Caco-2 (cell line): ENCODE results near the gene CYP2W1. TPM values are rescaled to one million over a fixed set of nuclear protein-coding genes. Genes with fewer than 3 reads are reported as not detected.
A peak's percentile ranks its signal among the peaks of the same experiment; 100 is the strongest.

Experiments
- BruUV-seq: library from RNA; stranded (reverse); fragments of 400-500 nt; replicated peaks from 2 replicates; lab custom pipeline; 2021; lab: Mats Ljungman, UMichigan
- CTCF ChIA-PET: fragments of 300-600 bp; sonication (Branson Sonifier 250); formaldehyde crosslinking; loops from one replicate; lab custom pipeline; 2022; ENCODE audit warnings: antibody characterized with exemption; lab: Charles Lee
- POLR2A ChIA-PET: fragments of 300-600 bp; sonication (Branson Sonifier 250); formaldehyde crosslinking; loops from one replicate; lab custom pipeline; 2022; ENCODE audit warnings: antibody characterized with exemption; lab: Charles Lee
- DNase-seq, 2 experiments: peaks; one replicate each; pipeline versions ENCODE4 v3.0.0 to v3.0.0-alpha.2; 2020 to 2022
- H3K27me3 ChIP-seq: replicated peaks from 2 replicates; pipeline ENCODE4 v1.6.0; 2011; ENCODE audit warnings: low read length; ENCODE audit not compliant: control insufficient read depth, insufficient read depth
- H3K36me3 ChIP-seq: 2 replicates; pipeline ENCODE4 v1.5.1; 2011; ENCODE audit warnings: low read length; ENCODE audit not compliant: control insufficient read depth, insufficient read depth
- H3K4me1 ChIP-seq: fragments of 250-450 bp; sonication (Bioruptor Pico); 2 replicates; pipeline ENCODE4 v1.5.1; 2020; ENCODE audit warnings: mild to moderate bottlenecking
- H3K4me3 ChIP-seq: 2 replicates; pipeline ENCODE4 v1.5.1; 2011; ENCODE audit warnings: low read depth, mild to moderate bottlenecking, control low read depth, low read length
- H3K9me3 ChIP-seq: fragments of 250-450 bp; sonication (Bioruptor Pico); 2 replicates; pipeline ENCODE4 v1.5.1; 2020; ENCODE audit warnings: mild to moderate bottlenecking, moderate library complexity
- H3K27ac Mint-ChIP-seq: one replicate; pipeline ENCODE4 v1.8.0; 2022; ENCODE audit warnings: mixed read lengths; ENCODE audit not compliant: unreplicated experiment
- H3K27me3 Mint-ChIP-seq: one replicate; pipeline ENCODE4 v1.8.0; 2022; ENCODE audit warnings: mixed read lengths; ENCODE audit not compliant: insufficient read depth, unreplicated experiment
- H3K36me3 Mint-ChIP-seq: one replicate; pipeline ENCODE4 v1.8.0; 2022; ENCODE audit warnings: mild to moderate bottlenecking, mixed read lengths; ENCODE audit not compliant: insufficient read depth, unreplicated experiment
- H3K4me1 Mint-ChIP-seq: one replicate; pipeline ENCODE4 v1.8.0; 2022; ENCODE audit warnings: low read depth, mixed read lengths; ENCODE audit not compliant: unreplicated experiment
- H3K4me3 Mint-ChIP-seq: one replicate; pipeline ENCODE4 v1.8.0; 2022; ENCODE audit warnings: mild to moderate bottlenecking, moderate library complexity, mixed read lengths; ENCODE audit not compliant: unreplicated experiment
- H3K9me3 Mint-ChIP-seq: one replicate; pipeline ENCODE4 v1.8.0; 2022; ENCODE audit warnings: mixed read lengths; ENCODE audit not compliant: unreplicated experiment
- intact Hi-C: fragments of 100-400 bp; cut with micrococcal nuclease; formaldehyde crosslinking; loops from one replicate; pipeline ENCODE4 v1.10.0; 2022; ENCODE audit not compliant: unreplicated experiment
- total RNA-seq: library from RNA; stranded (reverse); gene quantifications from 2 replicates; pipeline ENCODE4 v1.2.3, GENCODE V29; 2022
- TF ChIP-seq, protein P1 (sequence below), 2 experiments: fragments of 200-600 bp in 1 of 2; IDR thresholded peaks; 1 replicate in 1 of 2; 2 replicates in 1 of 2; pipeline versions ENCODE4 v1.5.1 to v1.8.0; 2011 to 2022; ENCODE audit warnings: antibody characterized with exemption in 1 of 2, control low read depth in 1 of 2, inconsistent platforms in 1 of 2, low read depth in 1 of 2, low read length in 1 of 2, mild to moderate bottlenecking in 1 of 2, moderate library complexity in 1 of 2; ENCODE audit not compliant: insufficient read depth in 1 of 2, severe bottlenecking in 1 of 2, unreplicated experiment in 1 of 2

CYP2W1 gene
- total RNA-seq, 1 experiment from 2014 or later = 24.0 TPM

GRCh38 chr7:954330-955238 lies 28.4 kb upstream of the CYP2W1 start, which contains the start of gene ADAP1:
TSS of gene ADAP1 (minus strand) at chr7:954680. CDS start at chr7:954477, 203 bp downstream.
- peak within 1 kb of the TSS; percentile 70 for H3K27ac Mint-ChIP-seq
- Histone ChIP-seq H3K36me3 (no peaks in the 10 kb centered on the region), H3K4me1 (peaks cover 18% of the 10 kb centered on the region), H3K4me3 (peak within 1 kb of the TSS; percentile 92), H3K9me3 (no peaks in the 10 kb centered on the region), H3K27me3 (no peaks in the 10 kb centered on the region)
- peaks cover 13% of the 10 kb centered on the region for H3K36me3 Mint-ChIP-seq
- ChIA-PET CTCF (no interaction called here), POLR2A (no interaction called here)
- TF ChIP-seq, protein P1, sequence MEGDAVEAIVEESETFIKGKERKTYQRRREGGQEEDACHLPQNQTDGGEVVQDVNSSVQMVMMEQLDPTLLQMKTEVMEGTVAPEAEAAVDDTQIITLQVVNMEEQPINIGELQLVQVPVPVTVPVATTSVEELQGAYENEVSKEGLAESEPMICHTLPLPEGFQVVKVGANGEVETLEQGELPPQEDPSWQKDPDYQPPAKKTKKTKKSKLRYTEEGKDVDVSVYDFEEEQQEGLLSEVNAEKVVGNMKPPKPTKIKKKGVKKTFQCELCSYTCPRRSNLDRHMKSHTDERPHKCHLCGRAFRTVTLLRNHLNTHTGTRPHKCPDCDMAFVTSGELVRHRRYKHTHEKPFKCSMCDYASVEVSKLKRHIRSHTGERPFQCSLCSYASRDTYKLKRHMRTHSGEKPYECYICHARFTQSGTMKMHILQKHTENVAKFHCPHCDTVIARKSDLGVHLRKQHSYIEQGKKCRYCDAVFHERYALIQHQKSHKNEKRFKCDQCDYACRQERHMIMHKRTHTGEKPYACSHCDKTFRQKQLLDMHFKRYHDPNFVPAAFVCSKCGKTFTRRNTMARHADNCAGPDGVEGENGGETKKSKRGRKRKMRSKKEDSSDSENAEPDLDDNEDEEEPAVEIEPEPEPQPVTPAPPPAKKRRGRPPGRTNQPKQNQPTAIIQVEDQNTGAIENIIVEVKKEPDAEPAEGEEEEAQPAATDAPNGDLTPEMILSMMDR (IDR thresholded peaks at IDR 0.05; ENCODE audit: insufficient read depth in 1 of 2, low read depth in 1 of 2, low read length in 1 of 2, severe bottlenecking in 1 of 2, unreplicated experiment in 1 of 2) = peak in 1 of 2 experiments; percentile 32
- no peaks in the 10 kb centered on the region for H3K27me3 Mint-ChIP-seq
- H3K4me3 Mint-ChIP-seq = peak within 1 kb of the TSS; percentile 74
- H3K9me3 Mint-ChIP-seq = no peaks in the 10 kb centered on the region
- intact Hi-C loops = no loop called here
- no peaks in the 10 kb centered on the region for H3K4me1 Mint-ChIP-seq
- BruUV-seq = no TSS peak
- DNase-seq = peak; percentile 52 to 87

DNA sequence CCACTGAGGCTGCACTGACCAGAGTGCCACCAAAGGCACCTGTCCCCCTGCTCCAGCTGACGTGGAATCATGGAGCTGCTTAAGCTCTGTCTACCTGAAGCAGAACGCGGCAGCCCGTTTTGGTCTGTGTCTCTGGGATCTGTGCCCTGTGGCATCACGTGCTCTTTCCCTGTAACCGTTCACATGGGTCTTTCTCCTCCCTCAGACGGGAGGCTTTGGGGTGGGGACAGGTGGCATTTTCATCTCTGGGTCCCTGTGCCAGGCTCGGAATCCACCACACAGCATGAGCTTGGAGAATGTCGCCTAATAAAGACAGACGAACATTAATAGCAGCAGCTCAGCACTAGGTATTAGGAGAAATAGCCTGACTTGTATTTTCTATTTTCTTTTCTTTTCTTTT lies 26.9 kb upstream of the CYP2W1 start:
- peak overlapping the region; percentile 55 for H3K4me3 Mint-ChIP-seq
- ChIA-PET POLR2A (no interaction called here), CTCF (no interaction called here)
- no peak for DNase-seq
- H3K4me1 ChIP-seq = peaks cover 18% of the 10 kb centered on the region
- peaks cover under 1% of the 10 kb centered on the region for H3K36me3 Mint-ChIP-seq
- no peaks in the 10 kb centered on the region for H3K9me3 Mint-ChIP-seq
- no peaks in the 10 kb centered on the region for H3K4me1 Mint-ChIP-seq
- H3K27me3 ChIP-seq = no peaks in the 10 kb centered on the region
- H3K36me3 ChIP-seq = no peaks in the 10 kb centered on the region
- intact Hi-C loops = no loop called here
- no peaks in the 10 kb centered on the region for H3K9me3 ChIP-seq
- TF ChIP-seq, protein P1 (IDR thresholded peaks at IDR 0.05; ENCODE audit: insufficient read depth in 1 of 2, low read depth in 1 of 2, low read length in 1 of 2, severe bottlenecking in 1 of 2, unreplicated experiment in 1 of 2) = no peak
- no peaks in the 10 kb centered on the region for H3K27me3 Mint-ChIP-seq
- TSS peak; percentile 38 for BruUV-seq
- no peak overlapping the region for H3K27ac Mint-ChIP-seq
- no peak overlapping the region for H3K4me3 ChIP-seq

- no peaks in the 10 kb centered on the region for H3K27me3 ChIP-seq
- H3K4me1 ChIP-seq = peaks cover 16% of the 10 kb centered on the region
- H3K9me3 ChIP-seq = no peaks in the 10 kb centered on the region
- no peak overlapping the region for H3K4me3 ChIP-seq
- intact Hi-C loops = no loop called here
- no peaks in the 10 kb centered on the region for H3K9me3 Mint-ChIP-seq
- H3K4me1 Mint-ChIP-seq = no peaks in the 10 kb centered on the region
- H3K27ac Mint-ChIP-seq = no peak overlapping the region
- CTCF ChIA-PET = interaction anchor here (1.3 kb wide), 1 partner anchor 36 kb away, joined by 7 read pairs; no protein-coding TSS in a partner anchor
- POLR2A ChIA-PET = interaction anchor here (0.6 kb wide), 1 partner anchor 56 kb away, joined by 4 read pairs; no protein-coding TSS in a partner anchor
- BruUV-seq = no TSS peak
- H3K36me3 ChIP-seq = no peaks in the 10 kb centered on the region
- peaks cover under 1% of the 10 kb centered on the region for H3K36me3 Mint-ChIP-seq
- TF ChIP-seq, protein P1 (IDR thresholded peaks at IDR 0.05; ENCODE audit: insufficient read depth in 1 of 2, low read depth in 1 of 2, low read length in 1 of 2, severe bottlenecking in 1 of 2, unreplicated experiment in 1 of 2) = no peak
- no peak for DNase-seq
- no peak overlapping the region for H3K4me3 Mint-ChIP-seq
- H3K27me3 Mint-ChIP-seq = no peaks in the 10 kb centered on the region
Observed at GRCh38 chr7:957418-958220, 25.4 kb upstream of the CYP2W1 start.
